H9 (cell line): ENCODE results near the gene PIK3CG. TPM values are rescaled to one million over a fixed set of nuclear protein-coding genes. Genes with fewer than 3 reads are reported as not detected.

Source experiments
- DNase-seq: peaks from one replicate; pipeline ENCODE4 v3.0.0-alpha.2; 2017
- H2AFZ ChIP-seq: one replicate; pipeline ENCODE4 v1.6.1; 2013; ENCODE audit warnings: mild to moderate bottlenecking, low read length, control low read depth, moderate library complexity
- H2AK5ac ChIP-seq: 2 replicates; pipeline ENCODE4 v1.6.1; 2013; ENCODE audit warnings: low read length, control low read depth, mixed read lengths; ENCODE audit not compliant: insufficient read length
- H2BK120ac ChIP-seq: one replicate; pipeline ENCODE4 v1.6.1; 2013; ENCODE audit warnings: low read depth, mild to moderate bottlenecking, low read length, control low read depth, inconsistent platforms; ENCODE audit not compliant: poor library complexity, severe bottlenecking
- H2BK12ac ChIP-seq: 2 replicates; pipeline ENCODE4 v1.6.1; 2013; ENCODE audit warnings: low read length, control low read depth, mixed read lengths, low read depth; ENCODE audit not compliant: insufficient read length
- H2BK15ac ChIP-seq: 2 replicates; pipeline ENCODE4 v1.6.1; 2013; ENCODE audit warnings: low read depth, low read length, control low read depth
- H2BK20ac ChIP-seq: one replicate; pipeline ENCODE4 v1.6.1; 2013; ENCODE audit warnings: low read depth, mild to moderate bottlenecking, low read length, control low read depth, inconsistent platforms; ENCODE audit not compliant: poor library complexity, severe bottlenecking
- H2BK5ac ChIP-seq: 2 replicates; pipeline ENCODE4 v1.6.1; 2013; ENCODE audit warnings: low read length, control low read depth, mixed read lengths; ENCODE audit not compliant: insufficient read length
- H3K14ac ChIP-seq: 2 replicates; pipeline ENCODE4 v1.6.1; 2013; ENCODE audit warnings: low read length, control low read depth; ENCODE audit not compliant: insufficient read depth
- H3K18ac ChIP-seq: 2 replicates; pipeline ENCODE4 v1.6.1; 2013; ENCODE audit warnings: low read depth, mild to moderate bottlenecking, mixed read lengths, low read length, control low read depth; ENCODE audit not compliant: insufficient read length
- H3K23ac ChIP-seq: 2 replicates; pipeline ENCODE4 v1.6.1; 2013; ENCODE audit warnings: low read length, control low read depth, mixed read lengths, low read depth; ENCODE audit not compliant: insufficient read length
- H3K23me2 ChIP-seq: 2 replicates; pipeline ENCODE4 v1.6.1; 2013; ENCODE audit warnings: low read depth, mild to moderate bottlenecking, mixed read lengths, low read length, control low read depth; ENCODE audit not compliant: insufficient read length, poor library complexity, severe bottlenecking
- H3K27ac ChIP-seq: 2 replicates; pipeline ENCODE4 v1.5.1; 2013; ENCODE audit warnings: low read length, control low read depth, mixed read lengths, low read depth; ENCODE audit not compliant: insufficient read length
- H3K27me3 ChIP-seq: 2 replicates; pipeline ENCODE4 v1.6.1; 2013; ENCODE audit warnings: low read length, control low read depth, inconsistent platforms; ENCODE audit not compliant: insufficient read depth
- H3K4ac ChIP-seq: 2 replicates; pipeline ENCODE4 v1.6.1; 2013; ENCODE audit warnings: low read depth, mild to moderate bottlenecking, control low read depth, inconsistent platforms, low read length, moderate library complexity
- H3K4me1 ChIP-seq: 2 replicates; pipeline ENCODE4 v1.6.1; 2013; ENCODE audit warnings: low read length, control low read depth, inconsistent platforms; ENCODE audit not compliant: insufficient read depth
- H3K4me2 ChIP-seq: 2 replicates; pipeline ENCODE4 v1.6.1; 2013; ENCODE audit warnings: low read length, control low read depth, mixed read lengths; ENCODE audit not compliant: insufficient read length, insufficient read depth
- H3K56ac ChIP-seq: 2 replicates; pipeline ENCODE4 v1.6.1; 2013; ENCODE audit warnings: low read depth, mild to moderate bottlenecking, mixed read lengths, low read length, control low read depth; ENCODE audit not compliant: insufficient read length
- H3K79me1 ChIP-seq: 2 replicates; pipeline ENCODE4 v1.6.1; 2013; ENCODE audit warnings: low read depth, mild to moderate bottlenecking, moderate library complexity, low read length, control low read depth, inconsistent platforms; ENCODE audit not compliant: insufficient read depth, poor library complexity, severe bottlenecking
- H3K79me2 ChIP-seq: 2 replicates; pipeline ENCODE4 v1.6.1; 2013; ENCODE audit warnings: low read length, control low read depth, inconsistent platforms; ENCODE audit not compliant: insufficient read depth
- H3K9ac ChIP-seq: 2 replicates; pipeline ENCODE4 v1.6.1; 2013; ENCODE audit warnings: low read length, control low read depth, mixed read lengths; ENCODE audit not compliant: insufficient read length; ENCODE audit errors: extremely low read depth
- H3K9me3 ChIP-seq: one replicate; pipeline ENCODE4 v1.6.1; 2013; ENCODE audit warnings: low read depth, low read length, inconsistent platforms; ENCODE audit not compliant: control insufficient read depth
- H3T11ph ChIP-seq: one replicate; pipeline ENCODE4 v1.6.1; 2013; ENCODE audit warnings: mild to moderate bottlenecking, low read length, control low read depth, inconsistent platforms
- H4K20me1 ChIP-seq: one replicate; pipeline ENCODE4 v1.6.1; 2013; ENCODE audit not compliant: control insufficient read depth, insufficient read length, insufficient read depth
- H4K5ac ChIP-seq: 2 replicates; pipeline ENCODE4 v1.6.1; 2013; ENCODE audit warnings: low read depth, mild to moderate bottlenecking, mixed read lengths, low read length, control low read depth; ENCODE audit not compliant: insufficient read length
- H4K8ac ChIP-seq: replicated peaks from 2 replicates; pipeline ENCODE4 v1.6.1; 2013; ENCODE audit warnings: low read length, control low read depth, mixed read lengths, low read depth; ENCODE audit not compliant: insufficient read length
- H4K91ac ChIP-seq: 2 replicates; pipeline ENCODE4 v1.6.1; 2013; ENCODE audit warnings: low read depth, mild to moderate bottlenecking, moderate library complexity, mixed read lengths, low read length, control low read depth; ENCODE audit not compliant: insufficient read length
- H3K27ac Mint-ChIP-seq, 3 experiments: 2 replicates in 2 of 3; 3 replicates in 1 of 3; pipeline ENCODE4 v1.8.0; 2020 to 2021; ENCODE audit warnings: mixed read lengths in 3 of 3, mild to moderate bottlenecking in 1 of 3, moderate library complexity in 1 of 3
- H3K27me3 Mint-ChIP-seq: 2 replicates; pipeline ENCODE4 v1.8.0; 2021; ENCODE audit warnings: low read depth, mild to moderate bottlenecking, moderate library complexity, mixed read lengths
- H3K36me3 Mint-ChIP-seq, 3 experiments: 2 replicates in 2 of 3; 3 replicates in 1 of 3; pipeline ENCODE4 v1.8.0; 2020 to 2021; ENCODE audit warnings: low read depth in 3 of 3, mixed read lengths in 3 of 3; ENCODE audit not compliant: insufficient read depth in 1 of 3
- H3K4me1 Mint-ChIP-seq, 2 experiments: 2 replicates each; pipeline ENCODE4 v1.8.0; 2020; ENCODE audit warnings: mixed read lengths in 2 of 2
- H3K4me3 Mint-ChIP-seq, 2 experiments: 2 replicates in 1 of 2; 3 replicates in 1 of 2; pipeline ENCODE4 v1.8.0; 2020 to 2021; ENCODE audit warnings: mild to moderate bottlenecking in 2 of 2, mixed read lengths in 2 of 2, moderate library complexity in 1 of 2
- H3K9me3 Mint-ChIP-seq, 2 experiments: 2 replicates in 1 of 2; 3 replicates in 1 of 2; pipeline ENCODE4 v1.8.0; 2020; ENCODE audit warnings: mild to moderate bottlenecking in 2 of 2, mixed read lengths in 2 of 2, moderate library complexity in 1 of 2
- WGBS: extraction: QIAGEN DNeasy Blood & Tissue Kit; methylation state at CpG from one replicate; pipeline ENCODE4 v1.1.7; 2013; ENCODE audit warnings: missing lambda C conversion rate, low lambda C conversion rate, mixed read lengths; ENCODE audit not compliant: insufficient read length; ENCODE audit errors: extremely low coverage; 5-methylcytosine and 5-hydroxymethylcytosine counted together
- total RNA-seq: library from RNA; stranded (reverse); gene quantifications from 2 replicates; pipeline ENCODE4 v1.2.1, GENCODE V29; 2021
- TF ChIP-seq, protein P1 (sequence below): fragments of 200-600 bp; sonication (generic); conservative IDR thresholded peaks from 3 replicates; pipeline ENCODE4 v1.8.0; 2021; ENCODE audit warnings: antibody characterized with exemption, mild to moderate bottlenecking

The PIK3CG gene
- total RNA-seq, 1 experiment from 2014 or later, result not detected

DNA sequence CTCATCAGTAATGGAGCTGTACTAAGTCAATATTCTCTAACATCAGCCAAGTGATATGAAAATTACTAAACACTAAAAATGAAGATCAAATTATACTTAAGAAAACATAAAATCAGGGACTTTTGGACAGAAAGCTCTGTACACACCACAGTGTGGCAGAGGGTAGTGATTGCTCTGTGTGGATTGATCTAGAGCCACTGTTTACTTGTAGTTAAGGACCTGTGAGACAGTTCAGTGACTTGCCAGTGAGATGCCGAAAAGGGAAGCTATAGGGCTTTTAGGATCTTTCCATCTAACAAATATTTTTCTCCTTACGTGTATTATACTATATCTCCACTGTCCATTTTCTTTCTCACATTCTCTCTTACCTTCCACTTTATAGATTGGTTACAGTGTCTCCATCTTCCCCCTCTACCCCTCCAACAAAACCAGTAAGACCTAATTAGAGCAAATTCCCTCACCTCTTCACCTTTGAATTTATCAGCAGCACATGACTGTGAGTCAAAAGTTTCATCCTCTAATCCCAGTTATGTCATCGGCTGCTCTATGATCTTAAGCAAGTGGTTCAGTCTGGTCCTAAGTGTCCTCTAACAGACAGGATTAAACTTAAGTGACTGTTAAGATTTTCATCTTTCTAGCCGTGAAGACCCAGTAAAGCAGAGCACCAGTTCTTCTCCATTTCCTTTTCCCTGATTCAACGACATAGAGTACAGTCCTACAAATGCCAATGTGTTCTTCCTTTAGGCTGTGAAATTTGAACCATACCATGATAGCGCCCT lies 6.9 kb downstream of the PIK3CG start:
- no CpG with 5 or more reads among the region's 6 CpGs for WGBS

More for the DNA sequence above, 6.9 kb downstream of the PIK3CG start:
- Histone ChIP-seq H3K4ac (no peak overlapping the region), H2AK5ac (no peak overlapping the region), H3K4me1 (no peaks in the 10 kb centered on the region), H2BK5ac (no peak overlapping the region), H3K56ac (no peak overlapping the region), H4K91ac (no peak overlapping the region), H3K4me2 (no peak overlapping the region), H3K27ac (no peak overlapping the region), H2BK12ac (no peak overlapping the region), H2BK20ac (no peak overlapping the region), H4K8ac (no peak overlapping the region), H3K18ac (no peak overlapping the region), H3K23ac (no peak overlapping the region), H3K79me2 (no peaks in the 10 kb centered on the region), H2BK120ac (no peak overlapping the region), H3K79me1 (no peaks in the 10 kb centered on the region), H3K9me3 (no peaks in the 10 kb centered on the region), H2AFZ (no peak overlapping the region), H3K14ac (no peak overlapping the region), H4K20me1 (no peaks in the 10 kb centered on the region), H3K23me2 (no peaks in the 10 kb centered on the region), H3K9ac (no peak overlapping the region), H3K27me3 (no peaks in the 10 kb centered on the region), H4K5ac (no peak overlapping the region), H2BK15ac (no peak overlapping the region), H3T11ph (no peak overlapping the region)
- no peak for DNase-seq
- TF ChIP-seq, protein P1, sequence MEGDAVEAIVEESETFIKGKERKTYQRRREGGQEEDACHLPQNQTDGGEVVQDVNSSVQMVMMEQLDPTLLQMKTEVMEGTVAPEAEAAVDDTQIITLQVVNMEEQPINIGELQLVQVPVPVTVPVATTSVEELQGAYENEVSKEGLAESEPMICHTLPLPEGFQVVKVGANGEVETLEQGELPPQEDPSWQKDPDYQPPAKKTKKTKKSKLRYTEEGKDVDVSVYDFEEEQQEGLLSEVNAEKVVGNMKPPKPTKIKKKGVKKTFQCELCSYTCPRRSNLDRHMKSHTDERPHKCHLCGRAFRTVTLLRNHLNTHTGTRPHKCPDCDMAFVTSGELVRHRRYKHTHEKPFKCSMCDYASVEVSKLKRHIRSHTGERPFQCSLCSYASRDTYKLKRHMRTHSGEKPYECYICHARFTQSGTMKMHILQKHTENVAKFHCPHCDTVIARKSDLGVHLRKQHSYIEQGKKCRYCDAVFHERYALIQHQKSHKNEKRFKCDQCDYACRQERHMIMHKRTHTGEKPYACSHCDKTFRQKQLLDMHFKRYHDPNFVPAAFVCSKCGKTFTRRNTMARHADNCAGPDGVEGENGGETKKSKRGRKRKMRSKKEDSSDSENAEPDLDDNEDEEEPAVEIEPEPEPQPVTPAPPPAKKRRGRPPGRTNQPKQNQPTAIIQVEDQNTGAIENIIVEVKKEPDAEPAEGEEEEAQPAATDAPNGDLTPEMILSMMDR, result no peak
- Mint-ChIP-seq H3K27ac (no peak overlapping the region), H3K36me3 (peaks cover 0 to 6% (median 2%) of the 10 kb centered on the region in 3 experiments; a peak in 5 of 7 replicates), H3K4me1 (no peaks in the 10 kb centered on the region), H3K27me3 (no peaks in the 10 kb centered on the region; the same call in 1 of the 2 replicates), H3K9me3 (peaks cover 5 to 6% of the 10 kb centered on the region in 2 experiments; a peak in 3 of 5 replicates), H3K4me3 (no peak overlapping the region)
